ENCODE results near the gene BTBD6.
A peak's percentile ranks its signal among the peaks of the same experiment; 100 is the strongest.

- TF ChIP-seq CEBPB (IDR thresholded peaks at IDR 0.05) = no peak
- no peak for TF ChIP-seq REST (IDR thresholded peaks at IDR 0.05; ENCODE audit: low read depth)
- TF ChIP-seq, protein P1, sequence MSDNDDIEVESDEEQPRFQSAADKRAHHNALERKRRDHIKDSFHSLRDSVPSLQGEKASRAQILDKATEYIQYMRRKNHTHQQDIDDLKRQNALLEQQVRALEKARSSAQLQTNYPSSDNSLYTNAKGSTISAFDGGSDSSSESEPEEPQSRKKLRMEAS (IDR thresholded peaks at IDR 0.05) = peak; percentile 63
- TF ChIP-seq EP300 (IDR thresholded peaks at IDR 0.05; ENCODE audit: borderline replicate concordance) = no peak
- TF ChIP-seq TAF1 (IDR thresholded peaks at IDR 0.05; ENCODE audit: low read depth) = no peak
- no peak for TF ChIP-seq TEAD4 (IDR thresholded peaks at IDR 0.05)
Measured at GRCh38 chr14:105273062-105273461, 24.7 kb downstream of the BTBD6 start.
